Hepatocyte (in vitro differentiated cells): ENCODE results near the gene VWA5B1.

Experiments
- EZH2phosphoT487 ChIP-seq: fragments of 200-600 bp; sonication (generic); IDR thresholded peaks from one replicate; pipeline ENCODE4 v1.6.1; 2018; ENCODE audit warnings: antibody characterized with exemption, mild to moderate bottlenecking, low read depth, moderate library complexity; ENCODE audit not compliant: unreplicated experiment, severe bottlenecking
- TF ChIP-seq, protein P1 (sequence below): fragments of 200-600 bp; sonication (generic); IDR thresholded peaks from 2 replicates; pipeline ENCODE4 v1.5.1; 2016; ENCODE audit warnings: antibody characterized with exemption, mild to moderate bottlenecking; ENCODE audit not compliant: poor library complexity

DNA sequence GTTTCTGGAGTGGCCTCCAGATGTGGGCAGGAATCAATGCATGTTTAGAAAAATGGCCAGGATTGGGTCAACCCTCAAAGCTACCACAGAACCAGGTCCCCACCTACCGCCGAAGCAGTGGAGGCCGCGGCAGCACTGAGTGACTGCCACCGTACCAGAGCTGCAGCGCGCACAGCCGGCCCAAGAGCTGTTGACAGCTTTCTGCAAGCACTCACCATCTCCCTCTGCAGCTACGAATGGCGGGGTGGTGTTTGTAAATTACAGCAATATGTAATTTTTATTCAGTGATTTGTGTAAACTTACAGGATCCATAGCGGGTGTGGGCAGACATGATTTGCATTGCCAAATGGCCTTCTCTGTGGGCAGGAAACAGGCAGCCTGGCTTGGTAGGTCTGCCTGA lies 98.9 kb downstream of the VWA5B1 start:
- no peak for TF ChIP-seq EZH2phosphoT487
- TF ChIP-seq, protein P1, sequence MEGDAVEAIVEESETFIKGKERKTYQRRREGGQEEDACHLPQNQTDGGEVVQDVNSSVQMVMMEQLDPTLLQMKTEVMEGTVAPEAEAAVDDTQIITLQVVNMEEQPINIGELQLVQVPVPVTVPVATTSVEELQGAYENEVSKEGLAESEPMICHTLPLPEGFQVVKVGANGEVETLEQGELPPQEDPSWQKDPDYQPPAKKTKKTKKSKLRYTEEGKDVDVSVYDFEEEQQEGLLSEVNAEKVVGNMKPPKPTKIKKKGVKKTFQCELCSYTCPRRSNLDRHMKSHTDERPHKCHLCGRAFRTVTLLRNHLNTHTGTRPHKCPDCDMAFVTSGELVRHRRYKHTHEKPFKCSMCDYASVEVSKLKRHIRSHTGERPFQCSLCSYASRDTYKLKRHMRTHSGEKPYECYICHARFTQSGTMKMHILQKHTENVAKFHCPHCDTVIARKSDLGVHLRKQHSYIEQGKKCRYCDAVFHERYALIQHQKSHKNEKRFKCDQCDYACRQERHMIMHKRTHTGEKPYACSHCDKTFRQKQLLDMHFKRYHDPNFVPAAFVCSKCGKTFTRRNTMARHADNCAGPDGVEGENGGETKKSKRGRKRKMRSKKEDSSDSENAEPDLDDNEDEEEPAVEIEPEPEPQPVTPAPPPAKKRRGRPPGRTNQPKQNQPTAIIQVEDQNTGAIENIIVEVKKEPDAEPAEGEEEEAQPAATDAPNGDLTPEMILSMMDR = no peak
